HG02588 (cell line): ENCODE data around the gene VDAC2.
"Not testable (repeated sequence)": the region's sequence is repeated elsewhere in the genome, so short reads cannot be mapped to it uniquely, and the experiment has no call there.

Experiments
- ATAC-seq: cut with Tn5 transposase; IDR thresholded peaks from one replicate; pipeline ENCODE4 v1.9.1; 2021; ENCODE audit warnings: mild to moderate bottlenecking, moderate library complexity; ENCODE audit not compliant: unreplicated experiment

The VDAC2 gene, protein sequence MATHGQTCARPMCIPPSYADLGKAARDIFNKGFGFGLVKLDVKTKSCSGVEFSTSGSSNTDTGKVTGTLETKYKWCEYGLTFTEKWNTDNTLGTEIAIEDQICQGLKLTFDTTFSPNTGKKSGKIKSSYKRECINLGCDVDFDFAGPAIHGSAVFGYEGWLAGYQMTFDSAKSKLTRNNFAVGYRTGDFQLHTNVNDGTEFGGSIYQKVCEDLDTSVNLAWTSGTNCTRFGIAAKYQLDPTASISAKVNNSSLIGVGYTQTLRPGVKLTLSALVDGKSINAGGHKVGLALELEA

DNA sequence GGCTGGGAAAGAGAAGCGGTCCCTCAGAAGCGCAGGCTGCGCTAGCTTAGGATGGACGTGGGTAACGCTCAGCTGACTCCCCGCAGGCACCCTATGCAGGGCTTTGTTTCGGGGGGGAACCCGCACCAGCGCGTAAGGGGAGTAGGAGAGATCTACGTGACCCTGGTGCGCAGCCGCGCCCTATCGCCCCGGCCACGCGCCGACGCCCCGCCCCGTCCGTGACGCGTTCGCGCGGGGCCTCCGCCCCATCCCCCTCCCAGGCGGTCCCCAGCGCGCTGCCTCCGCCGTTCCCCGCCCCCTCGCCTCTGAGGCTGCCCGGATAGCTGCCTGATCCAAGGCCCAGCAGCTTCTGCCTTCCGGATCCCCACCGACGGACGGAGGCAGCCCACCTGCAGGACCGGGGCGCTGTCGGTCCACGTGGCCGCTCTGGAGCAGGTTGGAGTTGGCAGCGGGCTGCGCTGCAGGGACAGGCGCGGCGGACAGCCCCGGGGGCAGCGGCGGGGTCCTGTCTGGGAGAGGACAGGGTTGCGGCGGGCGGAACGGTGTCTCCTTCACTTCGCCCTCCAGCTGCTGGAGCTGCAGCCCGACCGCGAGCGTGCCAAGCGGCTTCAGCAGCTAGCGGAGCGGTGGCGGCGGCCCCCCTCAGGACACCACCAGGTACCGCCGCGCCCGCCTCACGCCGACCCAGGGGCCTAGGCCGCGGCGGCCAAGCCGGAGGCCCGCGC is at the start of gene VDAC2:
VDAC2 (plus strand) TSS at position 515 of the 725 bp plus-strand sequence. CDS start 363 bp downstream, outside the sequence.
- ATAC-seq, result peak; percentile 85

DNA sequence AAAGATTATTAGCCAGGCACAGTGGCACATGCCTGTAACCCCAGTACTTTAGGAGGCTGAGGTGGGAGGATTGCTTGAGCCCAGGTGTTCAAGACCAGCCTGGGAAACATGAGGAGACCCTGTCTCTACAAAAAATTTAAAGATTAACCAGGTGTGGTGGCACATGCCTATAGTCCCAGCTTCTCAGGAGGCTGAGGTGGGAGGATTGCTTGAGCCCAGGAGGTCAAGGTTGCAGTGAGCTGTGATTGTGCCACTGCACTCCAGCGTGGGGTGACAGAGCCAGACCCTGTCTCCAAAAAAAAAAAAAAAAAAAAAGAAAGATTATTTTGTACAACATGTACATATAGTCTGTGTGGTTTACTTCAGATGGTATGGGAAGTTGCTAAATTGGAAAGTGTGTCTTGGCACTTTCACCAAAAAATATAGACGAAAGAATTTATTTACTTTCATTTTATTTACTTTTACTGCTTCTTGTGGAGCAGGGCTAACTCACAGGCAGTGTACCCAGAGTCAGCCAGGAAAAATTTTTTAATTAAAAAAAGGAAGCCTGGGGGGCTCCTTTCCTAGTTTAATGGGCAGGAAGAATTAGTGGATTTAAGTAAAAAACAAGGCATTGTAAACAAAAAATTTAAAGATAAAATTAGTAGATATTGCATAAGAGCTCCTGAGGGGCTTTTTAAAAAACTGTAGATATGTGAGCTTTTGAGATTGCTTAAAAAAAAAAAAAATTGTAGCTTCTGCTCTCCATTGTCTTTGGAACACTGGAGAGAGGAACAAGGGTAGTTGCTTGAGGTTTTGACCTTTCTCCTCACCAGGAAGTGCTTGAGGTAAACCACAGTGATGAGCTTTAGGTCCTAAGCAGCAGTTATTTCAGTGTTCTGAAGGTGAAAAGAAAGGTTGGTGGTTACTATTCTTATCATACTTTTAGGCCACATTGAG is 44.6 kb upstream of the VDAC2 start:
- peak; percentile 82 for ATAC-seq

DNA sequence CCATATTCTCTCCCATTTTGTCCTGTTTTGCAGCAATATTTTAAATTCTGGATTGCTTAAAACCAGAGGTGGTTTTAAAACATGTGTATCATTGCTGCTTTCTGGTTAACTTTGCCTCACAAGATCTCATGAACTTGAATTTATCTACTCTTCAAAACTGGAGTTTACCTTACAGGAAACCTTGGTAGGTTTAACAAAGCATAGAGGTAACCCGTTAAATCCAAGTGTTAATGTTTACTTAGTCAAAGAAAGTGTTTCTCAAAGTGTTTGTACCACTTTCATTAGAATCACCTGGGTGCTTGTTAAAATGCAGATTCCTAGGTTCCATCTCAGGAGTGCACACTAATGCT is 44.0 kb upstream of the VDAC2 start:
- peak; percentile 18 for ATAC-seq

DNA sequence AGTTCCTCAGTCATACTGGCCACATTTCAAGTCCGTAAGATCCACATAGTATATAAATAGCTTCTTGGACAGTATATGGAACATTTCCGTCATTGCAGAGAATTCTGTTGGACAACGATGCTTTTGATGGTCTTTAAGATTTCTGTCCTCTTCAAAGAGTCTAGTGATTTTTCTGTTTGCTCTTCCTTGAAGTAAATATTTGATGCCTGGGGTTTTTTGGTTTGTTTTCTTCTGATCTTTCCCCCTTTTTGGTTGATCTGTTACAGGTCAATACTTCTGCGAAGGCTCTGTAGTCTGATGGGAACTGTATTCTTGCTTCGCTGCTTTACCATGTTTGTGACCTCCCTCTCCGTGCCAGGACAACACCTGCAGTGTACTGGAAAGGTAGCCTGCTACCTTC is 42.3 kb upstream of the VDAC2 start:
- no peak for ATAC-seq

DNA sequence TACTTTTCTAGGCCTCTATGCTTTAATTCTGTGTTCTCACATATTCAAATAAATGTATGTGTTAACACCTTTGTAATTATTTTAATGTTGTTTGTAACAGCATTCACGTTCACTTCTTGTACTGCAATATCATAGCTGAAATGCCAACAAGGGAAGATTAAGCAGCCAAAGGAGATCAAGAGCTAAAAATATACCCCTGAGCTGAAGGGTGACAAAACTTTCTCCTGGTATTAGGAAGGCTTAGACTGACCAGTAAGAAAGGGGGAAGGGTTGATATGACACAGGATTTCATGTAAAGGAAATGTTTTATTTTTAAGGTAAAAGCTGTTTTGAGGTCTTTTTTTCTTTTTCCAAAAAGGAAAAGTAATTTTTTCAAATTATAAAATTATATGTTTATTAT is 40.4 kb upstream of the VDAC2 start:
- no peak for ATAC-seq

DNA sequence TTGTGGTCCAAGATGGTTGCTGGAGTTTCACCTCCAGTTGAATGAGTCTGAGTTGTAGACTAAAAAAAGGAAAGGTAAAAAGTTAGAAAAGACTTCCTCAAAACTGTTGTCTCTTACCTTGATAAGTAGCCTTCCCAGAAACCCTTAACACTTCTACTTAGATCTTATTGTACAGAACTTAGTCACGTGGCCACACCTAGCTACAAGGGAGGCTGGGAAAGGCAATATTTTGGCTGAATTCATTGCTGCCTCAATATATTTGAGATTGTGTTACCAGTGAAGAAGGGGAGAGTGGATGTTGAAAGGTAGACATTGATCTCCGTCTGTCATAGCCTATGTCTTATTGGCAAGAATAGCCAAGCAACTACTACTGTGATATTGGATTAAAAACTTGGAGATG is 35.5 kb upstream of the VDAC2 start:
- no peak for ATAC-seq

DNA sequence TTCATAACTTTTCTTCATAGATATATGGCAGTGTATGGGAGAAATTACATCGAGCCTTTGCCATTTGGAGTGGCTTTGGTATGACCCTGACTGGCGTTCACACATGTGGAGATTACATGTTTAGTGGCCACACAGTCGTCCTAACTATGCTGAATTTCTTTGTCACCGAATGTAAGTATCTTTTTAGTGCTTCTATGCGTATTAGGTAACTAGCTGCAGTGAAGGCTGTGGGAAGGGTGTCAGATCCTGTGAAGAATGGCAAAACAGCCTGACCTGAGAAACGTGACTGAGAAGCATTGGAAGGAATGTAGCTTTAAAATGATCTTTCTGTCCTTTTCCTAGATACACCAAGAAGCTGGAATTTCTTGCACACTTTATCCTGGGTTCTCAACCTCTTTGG is 34.5 kb upstream of the VDAC2 start:
- no peak for ATAC-seq

DNA sequence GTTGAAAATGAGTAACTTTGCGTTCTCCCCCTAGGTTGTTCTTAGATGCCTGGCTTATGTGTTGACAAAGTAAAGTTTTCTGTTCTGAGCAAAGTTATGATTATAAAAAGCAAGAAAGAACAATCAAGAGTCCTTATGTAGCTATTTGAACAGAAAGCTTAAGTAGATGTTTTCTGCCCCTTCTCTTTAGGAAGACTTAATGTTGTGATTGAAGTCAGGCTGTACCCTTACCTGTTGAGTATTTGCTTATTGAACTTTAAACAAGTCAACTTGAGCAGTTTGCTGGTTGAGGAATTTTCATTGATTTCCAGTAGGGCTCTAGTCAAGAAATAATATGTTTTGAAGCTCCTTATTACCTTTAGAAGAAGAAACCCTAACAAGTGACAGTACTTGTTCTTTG is 33.9 kb upstream of the VDAC2 start:
- ATAC-seq, result no peak

DNA sequence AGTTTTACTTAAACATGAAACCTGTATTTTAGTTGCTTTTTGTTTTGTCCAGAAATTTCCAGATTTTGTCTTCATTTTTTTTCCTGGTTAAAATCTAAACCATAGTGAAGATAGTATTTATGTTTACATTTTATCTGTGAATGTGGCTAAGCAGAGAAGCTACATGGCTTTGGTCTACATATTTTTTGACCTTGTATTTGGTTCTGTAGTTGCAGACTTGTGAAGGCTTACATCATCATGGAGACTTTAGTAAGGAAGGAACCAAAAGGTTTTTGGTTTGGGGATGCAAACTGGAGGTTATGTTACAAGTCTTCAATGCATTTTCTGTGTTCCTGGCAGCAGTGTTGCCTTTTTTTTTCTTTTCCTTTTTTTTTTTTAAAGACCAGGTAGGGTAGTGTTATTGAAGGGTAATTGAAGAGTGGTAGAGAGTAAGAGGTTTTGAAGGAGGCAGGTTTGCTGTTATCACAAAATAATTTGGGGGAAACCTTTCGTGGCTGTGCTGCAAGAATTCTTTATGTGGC is 30.9 kb upstream of the VDAC2 start:
- no peak for ATAC-seq

DNA sequence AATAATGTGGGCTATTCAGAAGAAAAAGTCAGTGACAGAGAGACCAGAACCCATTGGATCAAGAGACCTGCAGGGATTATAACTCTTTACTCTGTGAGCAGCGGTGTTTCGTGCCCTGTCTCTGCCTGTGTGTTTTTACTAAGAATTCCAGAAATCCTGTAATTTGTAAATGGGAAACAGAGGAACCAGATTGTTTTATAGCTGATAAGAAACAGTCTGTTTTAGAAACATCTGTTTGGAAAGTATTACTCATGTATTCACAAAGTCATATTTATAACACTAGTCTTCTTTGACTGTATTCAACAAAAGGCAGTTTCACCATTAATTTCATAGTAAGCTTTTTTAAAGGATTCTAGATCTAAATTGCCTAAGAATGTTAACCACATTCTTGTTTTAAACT is 30.0 kb upstream of the VDAC2 start:
- no peak for ATAC-seq

DNA sequence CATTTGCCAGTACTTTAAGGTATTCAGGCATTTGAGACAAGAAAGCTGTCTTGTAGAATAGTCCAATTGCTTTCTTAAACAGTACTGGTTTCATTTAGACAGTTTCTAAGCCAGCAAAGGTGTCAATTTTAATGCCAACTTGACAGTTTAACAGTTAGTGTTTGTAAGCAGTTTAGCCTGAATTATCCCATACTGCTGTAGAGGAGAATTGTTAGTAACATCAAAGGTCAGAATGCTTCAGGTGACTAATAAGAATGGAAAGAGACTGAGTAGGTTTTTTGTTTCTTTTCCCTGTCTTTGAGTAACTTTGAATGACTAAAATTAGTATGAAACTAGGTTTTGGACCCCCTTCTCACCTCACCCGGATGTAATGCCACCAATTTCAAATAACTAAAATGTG is 29.5 kb upstream of the VDAC2 start:
- no peak for ATAC-seq

DNA sequence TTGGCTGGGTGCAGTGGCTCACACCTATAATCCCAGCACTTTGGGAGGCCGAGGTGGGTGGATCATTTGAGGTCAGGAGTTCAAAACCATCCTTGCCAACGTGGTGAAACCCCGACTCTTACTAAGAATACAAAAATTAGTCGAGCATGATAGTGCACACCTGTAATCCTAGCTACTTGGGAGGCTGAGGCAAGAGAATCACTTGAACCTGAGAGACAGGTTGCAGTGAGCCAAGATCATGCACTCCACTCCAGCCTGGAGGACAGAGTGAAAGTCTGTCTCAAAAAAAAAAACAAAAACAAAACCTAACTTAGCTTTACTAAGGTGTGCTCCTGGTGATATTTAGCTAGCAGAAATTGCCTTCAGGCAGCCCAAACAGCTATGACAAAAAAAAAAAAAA is 24.3 kb upstream of the VDAC2 start:
- no peak for ATAC-seq

DNA sequence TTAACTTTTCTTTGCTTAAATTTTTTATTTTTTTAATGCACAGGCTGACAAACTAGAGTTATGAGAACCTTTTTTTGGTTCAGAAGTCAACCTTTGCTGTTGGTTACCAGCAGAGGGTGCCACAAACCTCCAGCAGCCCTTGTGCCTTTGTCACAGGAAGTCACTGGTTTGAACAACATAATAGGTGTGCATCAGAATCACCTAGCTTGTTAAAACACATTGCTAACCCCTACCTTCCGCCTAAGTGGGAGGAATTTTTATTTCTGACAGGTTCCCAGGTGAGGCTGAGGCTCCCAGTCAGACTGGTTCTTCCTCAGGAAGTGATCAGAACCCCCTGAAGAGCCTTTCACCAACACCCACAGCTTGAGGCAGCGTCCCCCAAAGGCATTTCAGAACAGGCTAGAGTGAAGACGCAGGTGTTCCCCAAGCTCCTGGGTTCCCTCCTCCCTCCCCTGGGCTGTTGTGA is 22.6 kb upstream of the VDAC2 start:
- ATAC-seq, result no peak

DNA sequence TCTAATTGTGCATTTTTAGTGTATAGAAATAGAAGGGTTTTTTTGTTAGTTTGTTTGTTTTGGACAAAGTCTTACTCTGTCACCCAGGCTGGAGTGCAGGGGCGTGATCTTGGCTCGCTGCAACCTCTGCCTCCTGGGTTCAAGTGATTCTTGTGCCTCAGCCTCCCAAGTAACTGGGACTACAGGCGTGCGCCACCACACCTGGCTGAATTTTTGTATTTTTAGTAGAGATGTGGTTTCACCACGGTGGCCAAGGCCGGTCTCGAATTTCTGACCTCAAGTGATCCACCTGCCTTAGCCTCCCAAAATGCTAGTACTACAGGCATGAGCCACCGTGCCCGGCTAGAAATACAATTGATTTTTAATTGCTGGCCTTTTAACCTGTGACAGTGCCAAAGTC is 22.1 kb upstream of the VDAC2 start:
- not testable (repeated sequence) for ATAC-seq

DNA sequence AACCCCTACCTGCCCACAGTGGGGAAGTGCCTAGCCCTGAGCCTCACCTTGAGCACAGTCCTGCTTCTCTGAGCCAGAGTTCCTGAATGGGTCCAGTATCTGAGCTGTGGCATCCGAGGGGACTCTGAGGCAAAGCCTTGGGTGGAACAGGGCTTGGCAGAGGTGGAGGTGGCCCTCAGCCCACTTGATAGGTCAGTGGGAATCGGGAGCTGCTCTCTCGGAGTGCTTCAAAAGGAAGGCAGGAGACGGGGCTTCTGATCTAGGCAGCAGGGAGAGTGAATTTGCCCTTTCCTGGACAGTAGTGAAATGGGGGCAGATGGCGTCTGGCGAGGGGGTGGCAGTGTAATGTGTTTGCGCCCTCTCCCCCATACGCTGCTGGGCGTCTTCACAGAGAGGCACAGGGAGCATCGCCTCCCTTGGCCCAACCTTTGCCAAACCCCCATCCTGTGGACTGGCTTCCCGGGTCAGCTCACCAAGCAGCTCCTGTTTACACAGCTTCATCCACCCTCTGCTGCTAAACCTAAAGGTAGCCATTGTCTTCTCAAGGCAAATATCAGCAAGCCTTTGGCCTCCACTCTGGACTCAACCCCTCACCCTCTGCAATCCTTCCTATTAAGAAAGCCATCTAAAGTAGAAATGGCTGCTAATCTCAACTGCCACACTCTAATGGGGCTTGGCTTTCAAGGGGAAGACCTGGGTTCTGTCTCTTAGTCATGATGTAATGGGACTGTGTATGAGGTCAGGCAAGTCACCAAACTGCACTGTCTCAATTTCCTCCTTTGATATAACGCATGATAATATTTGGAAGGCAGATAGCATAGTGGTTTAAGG is 21.1 kb upstream of the VDAC2 start:
- no peak for ATAC-seq

DNA sequence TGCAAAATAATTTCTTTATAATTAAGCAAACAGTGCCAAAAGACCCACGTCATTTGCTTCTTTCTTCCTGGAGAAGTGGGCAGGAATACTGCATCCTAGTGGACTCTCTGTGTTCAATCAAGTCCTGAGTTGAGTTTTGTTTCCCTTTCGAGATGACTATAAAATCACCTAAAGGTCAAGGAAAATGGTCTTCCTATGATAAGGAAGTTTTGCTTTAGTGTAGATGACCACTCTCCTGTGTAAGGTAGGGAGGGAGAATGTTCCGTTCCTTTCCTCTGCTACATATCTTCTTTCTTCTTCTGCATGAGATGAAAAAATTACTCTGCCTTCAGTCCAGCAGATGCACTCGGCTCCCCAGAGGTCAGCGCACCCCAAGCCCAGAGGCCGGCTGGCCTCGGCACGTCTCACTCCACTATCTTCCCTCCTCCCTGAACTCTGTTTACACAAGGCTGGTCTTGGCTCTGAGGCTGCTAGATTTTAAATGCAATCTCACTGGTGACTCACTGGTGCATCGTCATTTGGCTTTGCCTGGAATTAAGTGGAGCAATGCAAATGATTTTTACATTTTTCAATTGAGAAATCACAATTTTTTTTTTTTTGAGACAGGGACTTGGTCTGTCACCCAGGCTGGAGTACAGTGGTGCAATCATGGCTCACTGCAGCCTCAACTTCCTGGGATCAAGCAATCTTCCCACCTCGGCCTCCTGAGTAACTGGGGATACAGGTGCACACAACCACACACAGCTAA is 18.6 kb upstream of the VDAC2 start:
- ATAC-seq, result no peak

DNA sequence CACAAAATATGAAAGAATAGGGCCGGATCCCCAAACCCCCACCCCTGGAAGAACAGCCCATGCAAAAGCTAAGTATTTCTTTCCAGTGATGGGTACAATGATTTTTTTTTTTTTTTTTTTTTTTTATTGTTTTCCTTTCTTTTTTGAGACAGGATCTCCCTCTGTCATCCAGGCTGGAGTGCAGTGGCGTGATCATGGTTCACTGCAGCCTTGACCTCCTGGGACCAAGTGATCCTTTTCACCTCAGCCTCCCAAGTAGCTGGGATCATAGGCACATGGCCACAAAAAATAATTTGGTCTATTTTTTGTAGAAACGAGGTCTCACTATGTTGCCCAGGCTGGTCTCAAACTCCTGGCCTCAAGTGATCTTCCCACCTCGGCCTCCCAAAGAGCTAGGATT is 16.0 kb upstream of the VDAC2 start:
- not testable (repeated sequence) for ATAC-seq

DNA sequence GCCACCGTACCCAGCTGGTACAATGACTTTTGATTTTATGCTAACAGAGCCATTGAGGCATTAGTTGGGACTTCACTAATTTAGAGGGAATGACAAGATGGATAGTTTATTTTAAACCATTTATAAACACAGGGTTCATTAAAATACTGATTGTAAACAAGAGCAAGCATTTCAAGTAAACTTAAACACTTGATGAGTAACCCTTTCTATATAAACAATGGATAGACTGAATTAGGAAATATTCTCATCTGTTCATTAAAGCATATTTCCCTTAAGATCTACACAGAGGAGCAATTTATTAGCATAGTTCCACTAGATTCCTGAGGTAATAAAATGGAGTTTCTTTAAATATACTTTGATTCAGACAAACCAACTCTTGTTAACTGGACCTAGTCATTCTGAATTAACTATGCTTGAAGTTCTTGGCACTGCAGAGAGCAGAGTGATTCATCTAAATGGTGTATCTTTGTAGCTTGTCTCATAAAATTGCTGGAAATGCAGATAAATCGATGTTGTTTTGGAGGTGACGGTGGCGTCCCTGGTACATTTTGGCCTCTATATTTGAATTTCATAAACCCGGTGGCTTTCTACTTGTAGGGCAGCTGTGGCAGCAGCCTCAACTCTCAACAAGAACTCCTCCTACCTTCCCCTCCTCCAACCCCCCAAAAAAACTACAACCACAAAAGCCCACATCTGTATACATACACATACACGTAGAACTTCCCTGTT is 15.4 kb upstream of the VDAC2 start:
- ATAC-seq, result no peak

DNA sequence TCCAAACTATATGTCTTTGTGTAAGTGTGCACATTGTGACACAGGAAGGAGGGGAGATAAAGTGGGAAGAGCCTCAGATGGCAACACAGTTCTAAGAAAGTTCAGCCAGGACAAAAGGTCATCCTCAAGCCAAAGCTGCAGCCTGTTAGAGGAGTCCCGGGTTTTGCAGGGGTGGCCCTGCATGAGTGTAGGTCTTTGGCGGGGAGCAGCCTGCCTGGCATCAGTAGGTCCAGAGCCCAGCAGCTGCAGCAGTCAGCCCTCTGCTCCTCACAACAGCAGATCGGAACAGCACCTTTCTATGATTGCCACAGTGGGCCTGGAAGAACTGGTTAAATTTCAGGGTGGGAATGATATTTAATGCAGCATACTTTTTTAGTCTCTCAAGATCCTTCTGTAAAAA is 13.5 kb upstream of the VDAC2 start:
- ATAC-seq, result no peak
